ENCODE data around the gene BTBD7.

- TF ChIP-seq CTCF (IDR thresholded peaks at IDR 0.05; ENCODE audit: insufficient read depth, low read depth, low read length) (no peak), EZH2 (IDR thresholded peaks at IDR 0.05; ENCODE audit: insufficient read depth, low read length) (no peak)
These were observed 56.7 kb downstream of the BTBD7 start for GRCh38 chr14:93276031-93276716.

Measured in astrocyte (in vitro differentiated cells and primary cell).